HG03095 (cell line): Measurements from ENCODE around the gene OTUB1.
"Not testable (repeated sequence)": the region's sequence is repeated elsewhere in the genome, so short reads cannot be mapped to it uniquely, and the experiment has no call there.

Source experiments
- ATAC-seq: cut with Tn5 transposase; IDR thresholded peaks from one replicate; pipeline ENCODE4 v1.9.1; 2021; ENCODE audit warnings: moderate library complexity; ENCODE audit not compliant: unreplicated experiment

The OTUB1 gene, protein sequence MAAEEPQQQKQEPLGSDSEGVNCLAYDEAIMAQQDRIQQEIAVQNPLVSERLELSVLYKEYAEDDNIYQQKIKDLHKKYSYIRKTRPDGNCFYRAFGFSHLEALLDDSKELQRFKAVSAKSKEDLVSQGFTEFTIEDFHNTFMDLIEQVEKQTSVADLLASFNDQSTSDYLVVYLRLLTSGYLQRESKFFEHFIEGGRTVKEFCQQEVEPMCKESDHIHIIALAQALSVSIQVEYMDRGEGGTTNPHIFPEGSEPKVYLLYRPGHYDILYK

DNA sequence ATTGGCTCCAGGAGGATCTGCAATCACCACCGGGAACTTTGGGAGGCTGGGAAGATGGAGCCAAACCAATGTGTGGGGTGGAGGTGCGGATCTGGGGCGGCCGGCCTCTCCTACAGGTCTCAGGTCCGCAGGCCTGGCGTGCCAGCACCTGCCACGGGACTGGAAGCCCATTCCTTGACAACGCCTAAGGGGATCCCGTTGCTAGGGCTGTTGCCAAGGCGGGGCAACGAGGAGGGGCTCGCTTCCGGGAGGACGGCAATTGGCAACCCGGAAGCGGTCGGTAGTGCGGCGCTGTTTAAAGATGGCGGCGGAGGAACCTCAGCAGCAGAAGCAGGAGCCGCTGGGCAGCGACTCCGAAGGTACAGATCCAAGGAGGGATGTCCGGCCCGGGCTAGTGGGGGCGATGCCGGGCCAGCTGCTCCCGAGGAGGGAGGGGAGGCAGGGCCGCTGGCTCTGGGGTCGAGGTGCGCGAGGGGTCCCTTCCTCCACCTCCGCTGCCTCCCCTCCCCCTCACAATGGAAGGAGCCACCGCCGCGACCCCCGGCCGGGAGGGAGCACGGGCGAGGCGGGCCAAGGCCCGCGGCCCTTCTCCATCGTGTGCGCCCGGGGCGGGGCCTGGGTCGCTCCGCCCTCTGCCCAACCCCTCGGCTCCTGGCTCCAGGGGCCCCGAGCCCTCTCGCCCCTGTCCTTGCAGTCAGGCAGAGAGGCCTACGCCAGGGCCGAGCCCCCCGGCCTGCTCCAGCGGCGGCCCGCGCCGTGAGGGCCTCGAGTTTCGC, at the start of gene OTUB1:
Gene OTUB1 (plus strand): TSS at position 283 of the 776 bp plus-strand sequence. CDS start 19 bp downstream, at position 302.
- peak; percentile 75 for ATAC-seq

DNA sequence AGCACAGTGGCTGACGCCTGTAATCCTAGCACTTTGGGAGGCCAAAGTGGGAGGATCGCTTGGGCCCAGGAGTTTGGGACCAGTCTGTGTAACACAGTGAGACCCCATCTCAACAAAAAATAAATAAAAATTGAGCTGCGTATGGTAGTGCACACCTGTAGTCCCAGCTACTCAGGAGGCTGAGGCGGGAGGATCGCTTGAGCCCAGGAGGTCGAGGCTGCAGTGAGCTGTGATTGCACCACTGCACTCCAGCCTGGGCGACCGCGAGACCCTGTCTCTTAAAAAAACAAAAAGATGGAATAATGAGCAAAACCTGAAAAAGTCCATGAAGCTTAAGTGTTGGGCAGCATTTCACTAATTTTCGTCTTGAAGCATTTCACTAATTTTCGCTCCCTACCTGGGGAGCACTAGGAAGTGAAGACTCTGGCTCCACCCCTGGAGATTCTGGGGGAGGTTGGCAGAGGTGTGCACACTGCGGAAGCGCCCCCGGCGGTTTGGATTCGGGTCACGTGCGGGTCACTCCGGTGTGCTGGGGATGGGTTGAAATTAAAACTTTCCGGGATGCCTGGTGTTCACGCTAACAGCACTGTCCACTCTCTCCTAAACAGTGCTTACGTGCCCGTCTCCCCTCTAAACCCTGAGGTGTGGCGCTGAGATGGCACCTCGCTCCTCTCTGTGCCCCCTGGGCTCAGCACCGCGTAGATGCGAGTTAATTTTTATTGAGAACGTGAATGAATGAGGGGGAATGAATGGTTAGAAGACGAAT, 48.3 kb upstream of the OTUB1 start:
- ATAC-seq: peak; percentile 3

DNA sequence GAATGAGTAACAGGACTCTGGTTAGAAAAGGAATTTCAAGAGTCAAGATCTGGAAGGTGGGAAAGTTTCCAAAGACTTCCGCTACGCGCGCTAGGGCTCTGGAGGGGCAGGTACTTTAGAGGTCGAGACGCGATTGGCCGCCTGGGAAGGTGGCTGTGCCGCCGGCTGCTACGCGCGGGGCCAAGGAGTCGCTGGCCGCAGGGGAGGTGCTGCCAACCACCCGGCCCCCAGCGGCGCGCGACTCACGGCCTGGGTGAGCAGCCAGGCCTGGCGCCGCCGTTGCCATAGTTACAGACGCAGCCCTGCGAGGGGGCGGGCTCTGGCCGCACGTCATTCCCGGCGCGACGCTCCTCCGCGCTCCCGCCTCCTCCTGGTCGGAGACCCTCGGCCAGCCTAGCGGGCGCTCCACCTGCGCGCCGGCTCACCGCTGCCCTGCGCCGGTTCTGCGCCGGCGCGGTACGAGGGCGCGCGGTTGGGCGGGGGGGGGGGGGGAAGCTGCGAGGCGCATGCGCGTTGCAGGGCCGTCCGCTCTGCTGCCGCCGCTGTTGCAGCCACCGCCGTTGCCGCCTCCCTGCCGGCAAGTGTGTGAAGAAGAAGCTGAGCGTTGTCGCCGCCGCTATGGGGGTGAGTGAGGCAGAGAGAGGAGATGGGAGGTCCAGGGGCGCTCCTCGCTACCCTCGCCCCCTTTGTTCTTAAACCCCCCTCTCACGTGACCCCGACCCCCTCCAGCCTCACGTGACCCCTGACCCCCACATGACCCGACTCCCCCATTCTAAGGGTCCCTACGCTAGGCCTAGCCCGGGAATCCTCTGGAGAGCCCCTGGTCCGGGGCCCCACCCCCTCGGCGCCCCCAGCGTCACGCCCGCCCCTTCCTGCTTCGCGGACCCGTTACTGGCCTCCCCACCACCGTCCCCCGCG, 47.5 kb upstream of the OTUB1 start, which contains the start of gene NAA40:
Gene NAA40 (plus strand): TSS at position 524 of the 918 bp plus-strand sequence. CDS start 95 bp downstream, at position 619.
- ATAC-seq: peak; percentile 83

DNA sequence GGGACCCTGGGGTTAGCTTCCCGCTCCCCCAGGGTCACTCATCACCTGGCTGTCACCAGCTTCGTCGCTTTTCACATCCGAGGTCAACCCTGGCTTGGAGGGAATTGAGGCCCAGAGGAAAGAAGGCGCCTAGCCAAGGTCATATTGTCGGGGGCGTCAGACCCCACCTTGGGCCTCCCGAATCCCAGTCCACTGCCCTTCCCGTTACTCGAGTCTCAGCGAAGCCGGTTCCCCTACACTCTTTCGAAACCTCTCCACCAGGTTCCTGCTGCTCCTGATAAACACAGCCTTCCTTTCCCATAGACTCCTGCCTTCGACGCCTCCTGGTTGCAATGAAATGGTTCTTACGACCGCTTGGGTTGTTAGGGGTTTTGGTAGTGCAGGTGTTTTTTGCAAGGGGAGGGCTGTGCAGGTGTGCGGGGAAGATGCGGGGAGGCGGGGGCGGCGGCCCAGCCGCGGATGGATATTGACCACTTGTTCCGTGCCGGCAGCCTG, 46.8 kb upstream of the OTUB1 start:
- no peak for ATAC-seq

DNA sequence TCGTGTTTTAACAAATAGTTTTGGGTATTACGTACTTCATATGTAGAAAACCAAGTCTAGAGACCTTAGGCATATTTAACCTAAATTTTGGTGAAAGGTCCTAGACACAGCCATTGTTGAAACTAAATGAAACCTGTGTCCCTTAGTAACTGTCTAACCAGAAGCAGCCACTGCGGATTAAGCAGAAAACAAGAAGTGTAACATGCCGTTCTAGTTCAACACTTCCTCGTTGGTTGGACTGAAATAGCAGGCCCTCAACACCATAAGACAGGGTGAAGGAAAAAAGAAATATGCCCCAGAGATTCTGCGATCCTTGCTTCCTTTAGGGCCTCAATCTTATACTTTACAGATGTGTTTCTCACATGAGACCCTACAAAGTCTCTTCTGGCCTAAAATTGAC, 45.5 kb upstream of the OTUB1 start:
- ATAC-seq: no peak

DNA sequence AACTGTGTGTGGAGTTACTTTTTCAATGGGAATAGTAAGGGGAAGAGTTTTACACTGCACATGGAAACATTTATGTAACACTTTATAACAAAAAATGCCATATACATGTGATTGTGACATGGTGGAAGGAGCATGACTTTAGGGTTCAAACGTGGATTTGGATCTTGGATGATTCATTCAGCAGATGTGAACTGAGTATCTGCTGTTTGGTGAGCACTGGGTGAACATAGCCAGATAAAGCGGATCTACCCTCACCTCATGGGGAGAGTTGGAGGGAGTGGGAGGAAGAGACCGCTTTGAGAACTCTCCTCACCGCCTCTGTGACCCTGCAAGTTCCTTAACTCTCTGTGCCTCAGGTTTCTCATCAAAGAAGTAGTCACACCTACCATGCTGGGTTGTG, 44.3 kb upstream of the OTUB1 start:
- ATAC-seq: no peak

DNA sequence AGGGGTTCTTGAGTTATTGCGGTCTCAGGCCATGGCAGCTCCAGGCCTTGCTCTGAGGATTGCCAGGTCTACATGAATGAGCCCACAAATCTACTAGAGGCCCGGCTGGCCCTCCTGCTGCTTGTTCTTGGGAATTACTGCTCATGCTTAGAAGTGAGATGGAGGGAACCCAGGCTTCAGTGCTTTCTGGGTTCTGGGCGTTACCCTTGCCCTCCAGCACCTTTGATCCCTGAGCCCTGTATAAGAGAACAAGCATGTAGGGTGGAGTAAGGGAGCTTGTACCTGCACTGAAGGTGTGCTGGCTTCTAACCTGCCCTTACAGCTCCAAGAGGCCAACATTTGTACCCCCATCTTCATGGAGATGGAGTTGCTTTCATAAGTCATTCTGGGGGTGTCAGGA, 43.4 kb upstream of the OTUB1 start:
- ATAC-seq: no peak

DNA sequence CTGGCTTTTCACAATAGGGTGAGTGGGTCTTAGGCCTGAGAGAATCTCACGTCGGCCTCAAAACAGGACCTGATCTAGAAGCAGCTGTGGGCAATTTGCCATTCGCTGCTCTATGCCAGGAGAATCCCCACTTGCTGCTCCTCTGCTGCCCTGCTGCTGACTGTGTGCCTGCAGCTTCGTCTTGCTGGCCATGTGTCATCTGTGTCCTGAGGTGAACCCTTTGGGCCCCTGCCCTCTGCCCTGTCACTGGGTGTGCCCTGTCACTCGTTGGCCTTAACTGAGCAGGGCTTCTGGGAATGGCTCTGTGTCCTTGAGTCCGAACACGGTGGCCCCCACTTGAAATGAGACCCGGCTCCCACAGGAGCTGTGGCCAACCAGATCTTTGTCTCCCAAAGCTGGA, 41.3 kb upstream of the OTUB1 start:
- ATAC-seq: no peak

DNA sequence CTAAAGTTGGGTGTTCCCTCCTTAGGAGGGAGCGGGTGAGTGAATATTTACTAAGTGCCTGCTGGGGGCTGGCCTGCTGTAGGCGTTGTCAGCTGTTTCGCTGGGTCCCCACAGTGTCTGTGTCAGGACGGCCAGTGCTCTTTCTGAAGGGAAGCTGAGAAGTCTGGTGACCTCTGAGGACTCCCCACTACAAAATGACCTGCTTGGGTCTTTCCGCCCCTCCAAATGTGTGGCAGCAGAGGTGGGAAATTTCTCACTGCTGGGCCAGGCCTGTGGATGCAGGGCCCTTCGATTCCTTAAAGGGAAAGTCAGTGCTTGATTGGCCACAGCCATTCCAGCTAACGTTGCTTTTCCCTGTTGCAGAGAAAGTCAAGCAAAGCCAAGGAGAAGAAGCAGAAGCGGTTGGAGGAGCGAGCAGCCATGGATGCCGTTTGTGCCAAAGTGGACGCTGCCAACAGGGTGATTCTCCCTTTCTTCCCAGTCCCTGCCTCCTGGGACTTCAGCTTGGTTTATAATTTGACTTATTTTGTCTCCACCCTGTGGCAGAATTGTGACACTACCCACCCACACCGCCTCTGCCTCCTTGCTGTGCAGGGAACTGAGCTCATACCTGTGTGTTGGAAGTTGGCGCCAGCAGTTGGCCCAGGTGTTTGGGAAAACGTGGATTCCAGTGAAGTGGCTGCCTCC, 40.6 kb upstream of the OTUB1 start:
- no peak for ATAC-seq

DNA sequence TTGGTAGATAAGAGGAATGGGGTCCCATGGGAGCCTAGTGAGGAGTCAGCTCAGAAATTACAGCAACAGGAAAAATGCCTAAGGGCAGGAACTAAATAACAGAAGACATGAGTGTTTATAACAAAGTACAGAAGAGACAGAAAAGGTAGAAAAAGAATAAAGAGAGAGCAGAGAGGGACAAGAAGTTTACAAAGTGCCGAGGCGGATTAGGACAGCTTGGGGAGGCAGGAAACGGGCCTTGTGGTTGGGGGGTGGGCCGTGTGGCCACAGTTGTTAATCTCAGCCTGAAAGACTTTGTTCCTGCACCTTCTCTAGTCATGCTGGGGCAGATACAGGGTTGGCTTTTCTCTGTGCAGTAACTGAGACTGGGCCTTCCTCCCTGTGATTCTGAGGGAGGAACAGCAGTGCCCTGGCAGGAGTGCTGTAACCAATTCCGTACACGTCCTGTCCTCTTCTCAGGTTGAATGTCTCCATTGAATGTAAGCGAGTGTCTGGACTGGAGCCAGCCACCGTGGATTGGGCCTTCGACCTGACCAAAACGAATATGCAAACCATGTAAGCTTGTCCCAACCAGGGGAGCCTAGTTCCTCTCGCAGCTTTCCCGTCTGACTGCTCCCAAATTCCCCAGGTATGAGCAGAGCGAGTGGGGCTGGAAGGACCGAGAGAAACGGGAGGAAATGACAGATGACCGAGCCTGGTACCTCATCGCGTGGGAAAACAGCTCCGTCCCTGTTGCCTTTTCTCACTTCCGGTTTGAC, 34.3 kb upstream of the OTUB1 start:
- no peak for ATAC-seq

DNA sequence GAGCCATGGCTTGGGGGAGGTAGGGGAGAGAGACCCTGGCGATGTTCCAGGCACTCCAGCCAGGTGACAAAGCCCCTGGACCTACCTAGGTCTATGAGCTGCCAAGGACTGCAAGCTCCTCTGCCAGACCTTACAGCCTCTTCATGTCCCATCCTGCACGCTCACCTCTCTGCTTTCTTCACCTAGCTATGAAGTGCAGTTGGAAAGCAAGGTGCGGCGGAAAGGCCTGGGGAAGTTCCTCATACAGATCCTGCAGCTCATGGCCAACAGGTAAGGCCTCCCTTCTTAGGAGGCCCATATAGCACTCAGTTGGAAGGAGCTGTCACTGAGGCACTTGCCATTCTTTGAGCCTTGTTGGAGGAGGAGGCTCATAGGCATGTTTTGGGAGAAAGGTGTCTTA, 33.7 kb upstream of the OTUB1 start:
- ATAC-seq: no peak

DNA sequence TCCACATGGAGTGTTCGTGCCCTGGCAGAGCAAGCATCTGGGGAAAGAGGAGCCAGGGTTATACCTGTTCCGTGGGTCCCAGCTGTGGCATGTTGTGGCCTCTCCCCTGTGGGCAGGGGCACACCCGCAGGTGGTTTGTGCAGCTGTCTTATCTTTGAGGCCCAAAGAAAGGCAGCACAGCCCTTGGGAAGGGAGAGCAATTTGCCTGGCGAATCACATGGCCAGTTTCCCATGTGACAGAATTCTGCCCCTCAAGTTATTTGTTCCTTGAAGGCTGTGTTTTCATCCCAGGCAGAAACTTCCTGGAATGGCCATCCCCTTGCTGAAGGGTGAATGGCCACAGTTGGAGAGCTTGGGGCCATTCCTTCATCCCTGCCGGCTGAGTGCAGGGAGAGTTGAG, 28.2 kb upstream of the OTUB1 start:
- ATAC-seq: no peak

DNA sequence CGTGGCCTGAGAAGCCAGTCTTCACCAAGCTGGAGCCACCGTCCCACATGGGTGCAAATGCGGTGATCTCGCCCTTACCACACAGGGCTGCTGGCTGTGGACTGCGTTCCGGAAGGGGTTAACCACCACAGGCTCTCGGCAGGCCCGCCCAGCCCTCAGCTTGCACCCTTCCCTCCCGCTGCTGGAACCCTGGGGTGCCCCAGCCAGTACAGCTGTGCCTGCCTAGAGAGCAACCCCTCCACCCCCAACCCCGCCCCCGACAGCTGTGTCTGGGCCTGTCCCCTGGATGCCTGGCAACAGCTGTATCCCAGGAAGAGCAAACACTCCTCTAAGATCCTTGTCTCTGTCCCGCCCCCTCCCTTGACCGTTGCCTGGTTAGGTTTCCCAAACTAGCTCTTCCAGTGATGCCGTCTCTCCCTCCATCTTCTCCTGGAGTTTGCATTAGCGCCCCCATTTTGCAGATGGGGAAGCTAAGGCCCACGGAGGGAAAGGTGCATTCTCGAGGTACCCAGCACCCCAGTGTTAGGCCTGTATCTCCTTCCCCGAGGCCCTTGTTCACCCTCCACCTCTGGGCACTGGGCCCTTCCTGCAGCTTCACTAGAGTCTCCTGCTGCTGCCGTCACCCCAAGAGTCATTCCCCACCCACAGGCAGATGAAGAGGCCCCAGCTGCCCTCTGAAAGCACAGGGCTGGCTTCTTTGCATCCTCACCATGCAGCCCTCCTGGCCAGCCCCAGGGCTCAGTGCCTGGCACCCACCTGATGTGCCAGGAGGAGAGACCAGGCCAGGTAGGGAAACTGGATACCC, 24.4 kb upstream of the OTUB1 start:
- ATAC-seq: no peak

DNA sequence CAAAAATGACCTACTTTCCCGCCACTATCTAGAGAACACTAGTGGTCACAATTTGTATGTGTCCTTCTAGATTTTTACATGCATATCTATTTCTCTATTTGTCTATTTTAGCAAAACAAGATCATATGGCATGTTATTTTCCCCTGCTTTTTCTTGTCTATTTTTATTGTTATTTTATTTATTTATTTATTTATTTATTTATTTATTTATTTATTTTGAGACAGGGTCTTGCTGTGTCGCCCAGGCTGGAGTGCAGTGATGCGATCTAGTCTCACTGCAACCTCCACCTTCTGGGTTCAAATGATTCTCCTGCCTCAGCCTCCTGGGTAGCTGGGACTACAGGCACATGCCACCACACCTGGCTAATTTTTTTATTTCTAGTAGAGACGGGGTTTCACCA, 22.3 kb upstream of the OTUB1 start:
- ATAC-seq: not testable (repeated sequence)

DNA sequence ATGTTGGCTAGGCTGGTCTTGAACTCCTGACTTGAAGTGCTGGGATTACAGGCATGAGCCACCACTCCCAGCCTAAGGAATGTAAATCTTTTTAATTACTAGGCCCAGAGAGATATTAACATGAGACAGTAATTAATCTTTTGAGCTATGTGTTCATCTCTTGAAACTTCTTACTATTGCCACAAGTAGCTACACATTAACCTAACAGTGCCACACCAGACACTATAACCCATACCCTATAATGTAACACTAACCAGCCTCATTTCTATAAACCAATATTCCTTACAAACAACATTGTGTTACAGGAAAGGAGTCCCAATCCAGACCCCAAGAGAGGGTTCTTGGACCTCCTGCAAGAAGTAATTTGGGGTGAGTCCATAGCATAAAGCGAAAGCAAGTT, 19.8 kb upstream of the OTUB1 start:
- ATAC-seq: no peak

DNA sequence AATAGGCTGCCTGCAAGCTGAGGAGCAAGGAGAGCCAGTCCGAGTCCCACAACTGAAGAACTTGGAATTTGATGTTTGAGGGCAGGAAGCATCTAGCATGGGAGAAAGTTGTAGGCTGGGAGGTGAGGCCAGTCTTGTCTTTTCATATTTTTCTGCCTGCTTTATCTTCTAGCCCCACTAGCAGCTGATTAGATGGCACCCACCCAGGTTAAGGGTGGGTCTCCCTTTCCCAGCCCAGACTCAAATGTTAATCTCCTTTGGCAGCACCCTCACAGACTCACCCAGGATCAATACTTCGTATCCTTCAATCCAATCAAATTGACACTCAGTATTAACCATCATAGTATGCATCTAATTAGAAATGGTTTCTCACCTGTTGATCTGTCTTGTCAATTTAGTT, 16.8 kb upstream of the OTUB1 start:
- no peak for ATAC-seq

DNA sequence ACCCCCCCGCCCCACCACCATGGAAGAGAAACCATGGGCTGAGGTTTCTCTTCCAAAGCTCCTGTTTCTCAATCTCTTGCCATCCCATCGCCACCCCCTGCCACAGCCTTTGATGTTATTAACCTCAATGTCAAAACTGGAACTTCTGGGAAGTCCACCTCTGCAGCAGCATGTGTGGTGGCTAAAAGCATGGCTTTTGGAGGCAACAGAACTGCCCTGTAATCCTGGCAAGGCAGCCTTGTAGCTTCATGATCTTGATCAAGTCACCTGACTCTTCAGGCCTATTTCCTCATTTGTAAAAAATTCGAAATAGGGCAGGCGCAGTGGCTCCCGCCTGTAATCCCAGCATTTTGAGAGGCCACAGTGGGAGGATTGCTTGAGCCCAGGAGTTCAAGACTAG, 15.3 kb upstream of the OTUB1 start:
- no peak for ATAC-seq

DNA sequence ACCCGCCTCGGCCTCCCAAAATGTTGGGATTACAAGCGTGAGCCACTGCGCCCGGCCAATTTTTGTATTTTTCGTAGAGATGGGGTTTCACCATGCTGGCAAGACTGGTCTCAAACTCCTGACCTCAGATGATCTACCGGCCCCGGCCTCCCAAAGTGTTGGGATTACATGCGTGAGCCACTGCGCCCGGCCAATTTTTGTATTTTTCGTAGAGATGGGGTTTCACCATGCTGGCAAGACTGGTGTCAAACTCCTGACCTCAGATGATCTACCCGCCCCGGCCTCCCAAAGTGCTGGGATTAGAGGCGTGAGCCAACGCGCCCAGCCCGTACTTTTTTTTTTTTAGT, 12.4 kb upstream of the OTUB1 start:
- ATAC-seq: not testable (repeated sequence)
